Panc1 (cell line): ENCODE results near the gene ACIN1. TPM values are rescaled to one million over a fixed set of nuclear protein-coding genes. Genes with fewer than 3 reads are reported as not detected.

ENCODE experiments used
- ATAC-seq: fragments of 200-7000 bp; cut with Tn5 transposase; 2 replicates; pipeline ENCODE4 v1.9.1; 2020; ENCODE audit warnings: mild to moderate bottlenecking, moderate library complexity
- BruUV-seq: library from RNA; stranded (reverse); fragments of 400-500 nt; replicated peaks from 2 replicates; lab custom pipeline; 2021; lab: Mats Ljungman, UMichigan
- CTCF ChIA-PET: fragments of 300-600 bp; sonication (Branson Sonifier 250); formaldehyde crosslinking; loops from one replicate; lab custom pipeline; 2022; ENCODE audit warnings: antibody characterized with exemption; lab: Charles Lee
- POLR2A ChIA-PET: fragments of 300-600 bp; sonication (Branson Sonifier 250); formaldehyde crosslinking; loops from one replicate; lab custom pipeline; 2022; ENCODE audit warnings: antibody characterized with exemption; lab: Charles Lee
- DNase-seq: peaks from one replicate; pipeline ENCODE4 v3.0.0-alpha.2; 2010; ENCODE audit warnings: low read depth, low spot score
- H3K27ac ChIP-seq: 2 replicates; pipeline ENCODE4 v1.5.1; 2011; ENCODE audit warnings: mild to moderate bottlenecking, low read length, inconsistent platforms
- H3K27me3 ChIP-seq: fragments of 200-500 bp; sonication (Bioruptor generic); 2 replicates; pipeline ENCODE4 v1.6.0; 2014; ENCODE audit warnings: low read length, inconsistent platforms; ENCODE audit not compliant: control insufficient read depth, insufficient read depth
- H3K36me3 ChIP-seq: fragments of 200-500 bp; sonication (Bioruptor generic); 2 replicates; pipeline ENCODE4 v1.5.1; 2014; ENCODE audit warnings: inconsistent platforms, mild to moderate bottlenecking, low read length, moderate library complexity; ENCODE audit not compliant: control insufficient read depth, insufficient read depth
- H3K4me1 ChIP-seq: 2 replicates; pipeline ENCODE4 v1.5.1; 2011; ENCODE audit warnings: inconsistent platforms, mild to moderate bottlenecking, low read length, moderate library complexity; ENCODE audit not compliant: control insufficient read depth, insufficient read depth
- H3K4me3 ChIP-seq, 2 experiments: 2 replicates each; pipeline ENCODE4 v1.5.1; 2011 to 2012; ENCODE audit warnings: low read depth in 2 of 2, low read length in 2 of 2, mild to moderate bottlenecking in 2 of 2, inconsistent platforms in 1 of 2, moderate library complexity in 1 of 2
- H3K9me3 ChIP-seq: fragments of 200-500 bp; sonication (Bioruptor generic); 2 replicates; pipeline ENCODE4 v1.5.1; 2014; ENCODE audit warnings: low read depth, mild to moderate bottlenecking, inconsistent platforms, low read length, moderate library complexity; ENCODE audit not compliant: control insufficient read depth, insufficient read depth
- CTCF ChIP-seq: fragments of 450-650 bp; IDR thresholded peaks from 2 replicates; pipeline ENCODE4 v1.5.1; 2017; ENCODE audit warnings: mild to moderate bottlenecking
- POLR2AphosphoS5 ChIP-seq: IDR thresholded peaks from 2 replicates; pipeline ENCODE4 v1.6.1; 2012; ENCODE audit warnings: mild to moderate bottlenecking, low read depth, low read length, moderate library complexity
- SIN3A ChIP-seq: IDR thresholded peaks from 2 replicates; pipeline ENCODE4 v1.6.1; 2012; ENCODE audit warnings: low read depth, mild to moderate bottlenecking, low read length, moderate library complexity, borderline replicate concordance; ENCODE audit not compliant: insufficient read depth
- TCF7L2 ChIP-seq: IDR thresholded peaks from 2 replicates; pipeline ENCODE4 v1.6.1; 2011; ENCODE audit warnings: mild to moderate bottlenecking, low read depth, low read length, inconsistent platforms
- in situ Hi-C: cut with HindIII; loops from 2 replicates; pipeline ENCODE4 v1.10.0; 2016; ENCODE audit warnings: low sequenced_read_pairs, low pct_unique_long_range_greater_than_20kb
- intact Hi-C: fragments of 100-400 bp; cut with micrococcal nuclease; formaldehyde crosslinking; loops from one replicate; pipeline ENCODE4 v1.10.0; 2022; ENCODE audit not compliant: unreplicated experiment
- total RNA-seq: library from RNA; stranded (reverse); gene quantifications from one replicate; pipeline ENCODE4 v1.2.1, GENCODE V29; 2021; ENCODE audit not compliant: unreplicated experiment
- TF ChIP-seq, protein P1 (sequence below), 2 experiments: IDR thresholded peaks; 2 replicates each; pipeline ENCODE4 v1.6.1; 2011 to 2012; ENCODE audit warnings: low read depth in 2 of 2, control low read depth in 1 of 2, low read length in 1 of 2, mild to moderate bottlenecking in 1 of 2, moderate library complexity in 1 of 2; ENCODE audit not compliant: insufficient read depth in 1 of 2

Gene ACIN1
- total RNA-seq, 1 experiment from 2014 or later, result 162 TPM

- no peak overlapping the region for H3K4me3 ChIP-seq
- no peaks in the 10 kb centered on the region for H3K9me3 ChIP-seq
- no peak overlapping the region for H3K27ac ChIP-seq
- no peak for TF ChIP-seq SIN3A
- TF ChIP-seq TCF7L2, result no peak
- no peak for TF ChIP-seq CTCF
- TF ChIP-seq POLR2AphosphoS5, result no peak
- TF ChIP-seq, protein P1, sequence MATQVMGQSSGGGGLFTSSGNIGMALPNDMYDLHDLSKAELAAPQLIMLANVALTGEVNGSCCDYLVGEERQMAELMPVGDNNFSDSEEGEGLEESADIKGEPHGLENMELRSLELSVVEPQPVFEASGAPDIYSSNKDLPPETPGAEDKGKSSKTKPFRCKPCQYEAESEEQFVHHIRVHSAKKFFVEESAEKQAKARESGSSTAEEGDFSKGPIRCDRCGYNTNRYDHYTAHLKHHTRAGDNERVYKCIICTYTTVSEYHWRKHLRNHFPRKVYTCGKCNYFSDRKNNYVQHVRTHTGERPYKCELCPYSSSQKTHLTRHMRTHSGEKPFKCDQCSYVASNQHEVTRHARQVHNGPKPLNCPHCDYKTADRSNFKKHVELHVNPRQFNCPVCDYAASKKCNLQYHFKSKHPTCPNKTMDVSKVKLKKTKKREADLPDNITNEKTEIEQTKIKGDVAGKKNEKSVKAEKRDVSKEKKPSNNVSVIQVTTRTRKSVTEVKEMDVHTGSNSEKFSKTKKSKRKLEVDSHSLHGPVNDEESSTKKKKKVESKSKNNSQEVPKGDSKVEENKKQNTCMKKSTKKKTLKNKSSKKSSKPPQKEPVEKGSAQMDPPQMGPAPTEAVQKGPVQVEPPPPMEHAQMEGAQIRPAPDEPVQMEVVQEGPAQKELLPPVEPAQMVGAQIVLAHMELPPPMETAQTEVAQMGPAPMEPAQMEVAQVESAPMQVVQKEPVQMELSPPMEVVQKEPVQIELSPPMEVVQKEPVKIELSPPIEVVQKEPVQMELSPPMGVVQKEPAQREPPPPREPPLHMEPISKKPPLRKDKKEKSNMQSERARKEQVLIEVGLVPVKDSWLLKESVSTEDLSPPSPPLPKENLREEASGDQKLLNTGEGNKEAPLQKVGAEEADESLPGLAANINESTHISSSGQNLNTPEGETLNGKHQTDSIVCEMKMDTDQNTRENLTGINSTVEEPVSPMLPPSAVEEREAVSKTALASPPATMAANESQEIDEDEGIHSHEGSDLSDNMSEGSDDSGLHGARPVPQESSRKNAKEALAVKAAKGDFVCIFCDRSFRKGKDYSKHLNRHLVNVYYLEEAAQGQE (IDR thresholded peaks at IDR 0.05; ENCODE audit: insufficient read depth in 1 of 2, low read depth in 2 of 2, low read length in 1 of 2), result no peak
- intact Hi-C loops (no loop called here), in situ Hi-C loops (no loop called here)
- POLR2A ChIA-PET, result no interaction called here
- ATAC-seq (no peak), DNase-seq (no peak)
- H3K27me3 ChIP-seq, result no peaks in the 10 kb centered on the region
- CTCF ChIA-PET, result interaction anchor here (0.6 kb wide), 1 partner anchor 66 kb away, joined by 4 read pairs; no protein-coding TSS in a partner anchor
- H3K4me1 ChIP-seq, result no peaks in the 10 kb centered on the region
- BruUV-seq, result no TSS peak
- H3K36me3 ChIP-seq, result no peaks in the 10 kb centered on the region
These were observed 28.5 kb upstream of the ACIN1 start for GRCh38 chr14:23123419-23123818.

DNA sequence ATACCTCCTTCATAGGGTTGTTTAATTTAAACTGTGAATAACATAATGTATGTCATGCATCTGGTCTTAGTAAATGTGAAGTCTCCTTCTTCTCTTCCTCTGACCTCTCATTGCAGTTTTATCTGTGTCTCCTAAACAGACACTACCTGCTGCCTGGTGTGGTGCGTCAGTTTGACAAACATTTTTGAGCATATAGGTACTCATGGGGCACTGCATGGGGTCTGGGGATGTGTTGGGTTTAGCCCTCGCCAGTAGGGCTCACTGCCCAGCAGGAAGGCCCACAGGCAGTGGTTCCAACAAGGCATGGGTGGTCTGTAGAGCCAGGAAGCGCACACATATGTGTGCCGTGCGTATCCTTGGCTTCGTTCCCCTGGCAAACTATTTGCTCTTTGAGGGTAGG is 27.1 kb upstream of the ACIN1 start:
- no peaks in the 10 kb centered on the region for H3K27me3 ChIP-seq
- ATAC-seq (no peak), DNase-seq (no peak)
- no peak overlapping the region for H3K27ac ChIP-seq
- POLR2A ChIA-PET, result no interaction called here
- CTCF ChIA-PET, result interaction anchor here (0.8 to 3.2 kb wide), 2 partner anchors 65 to 68 kb away, joined by 3 to 30 read pairs; no protein-coding TSS in a partner anchor
- in situ Hi-C loops (no loop called here), intact Hi-C loops (no loop called here)
- TF ChIP-seq SIN3A, result no peak
- TF ChIP-seq POLR2AphosphoS5, result no peak
- TF ChIP-seq TCF7L2, result no peak
- no peaks in the 10 kb centered on the region for H3K9me3 ChIP-seq
- no peak overlapping the region for H3K4me3 ChIP-seq
- no peaks in the 10 kb centered on the region for H3K36me3 ChIP-seq
- no TSS peak for BruUV-seq
- H3K4me1 ChIP-seq, result no peaks in the 10 kb centered on the region

GRCh38 chr14:23121361-23121771 is 26.4 kb upstream of the ACIN1 start:
- ATAC-seq, result no peak
- no TSS peak for BruUV-seq
- ChIA-PET POLR2A (no interaction called here), CTCF (interaction anchor here (0.5 to 3.2 kb wide), 6 partner anchors 17 to 201 kb away, joined by 3 to 30 read pairs (median 4); partner anchors contain the start of gene SLC7A8)
- Histone ChIP-seq H3K9me3 (no peaks in the 10 kb centered on the region), H3K27ac (no peak overlapping the region), H3K4me3 (no peak overlapping the region), H3K4me1 (no peaks in the 10 kb centered on the region), H3K36me3 (no peaks in the 10 kb centered on the region), H3K27me3 (no peaks in the 10 kb centered on the region)
- no peak for TF ChIP-seq TCF7L2
- TF ChIP-seq, protein P1 (IDR thresholded peaks at IDR 0.05; ENCODE audit: insufficient read depth in 1 of 2, low read depth in 2 of 2, low read length in 1 of 2), result no peak
- no peak for TF ChIP-seq POLR2AphosphoS5
- no peak for TF ChIP-seq SIN3A
- TF ChIP-seq CTCF, result no peak
- DNase-seq, result no peak
- in situ Hi-C loops (no loop called here), intact Hi-C loops (no loop called here)
